ENCODE results near the gene MARCHF2.

DNA sequence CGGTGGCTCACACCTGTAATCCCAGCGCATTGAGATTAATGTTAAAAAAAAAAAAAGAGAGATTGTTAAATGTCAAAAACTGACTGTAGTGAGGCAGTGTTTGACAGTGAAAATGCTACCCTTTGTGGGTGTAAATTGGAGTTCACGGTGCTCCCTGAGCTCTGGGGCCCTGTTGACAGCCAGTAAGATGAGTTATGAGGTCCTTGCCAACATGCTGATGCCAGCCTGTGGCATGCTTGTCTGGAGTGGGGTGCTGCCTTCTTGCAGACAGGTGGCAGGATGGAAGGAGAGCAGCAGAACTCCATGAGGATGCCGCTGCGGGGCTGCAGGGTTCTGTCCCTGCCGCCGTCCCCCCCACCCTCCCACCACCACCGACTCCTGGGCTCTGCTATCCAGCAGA lies 63.4 kb downstream of the MARCHF2 start:
- TF ChIP-seq POLR2AphosphoS5 (IDR thresholded peaks at IDR 0.05) = no peak
- TF ChIP-seq, protein P1, sequence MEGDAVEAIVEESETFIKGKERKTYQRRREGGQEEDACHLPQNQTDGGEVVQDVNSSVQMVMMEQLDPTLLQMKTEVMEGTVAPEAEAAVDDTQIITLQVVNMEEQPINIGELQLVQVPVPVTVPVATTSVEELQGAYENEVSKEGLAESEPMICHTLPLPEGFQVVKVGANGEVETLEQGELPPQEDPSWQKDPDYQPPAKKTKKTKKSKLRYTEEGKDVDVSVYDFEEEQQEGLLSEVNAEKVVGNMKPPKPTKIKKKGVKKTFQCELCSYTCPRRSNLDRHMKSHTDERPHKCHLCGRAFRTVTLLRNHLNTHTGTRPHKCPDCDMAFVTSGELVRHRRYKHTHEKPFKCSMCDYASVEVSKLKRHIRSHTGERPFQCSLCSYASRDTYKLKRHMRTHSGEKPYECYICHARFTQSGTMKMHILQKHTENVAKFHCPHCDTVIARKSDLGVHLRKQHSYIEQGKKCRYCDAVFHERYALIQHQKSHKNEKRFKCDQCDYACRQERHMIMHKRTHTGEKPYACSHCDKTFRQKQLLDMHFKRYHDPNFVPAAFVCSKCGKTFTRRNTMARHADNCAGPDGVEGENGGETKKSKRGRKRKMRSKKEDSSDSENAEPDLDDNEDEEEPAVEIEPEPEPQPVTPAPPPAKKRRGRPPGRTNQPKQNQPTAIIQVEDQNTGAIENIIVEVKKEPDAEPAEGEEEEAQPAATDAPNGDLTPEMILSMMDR (IDR thresholded peaks at IDR 0.05) = no peak
